ENCODE measurements around the gene DDX20.

The DDX20 gene

GRCh38 chr1:111734426-111734825 is 21.3 kb upstream of the DDX20 start:
- TF ChIP-seq SIN3A (IDR thresholded peaks at IDR 0.05; ENCODE audit: borderline replicate concordance, insufficient read depth, low read length) = no peak
- no peak for TF ChIP-seq FOXP2 (optimal IDR thresholded peaks at IDR 0.05; ENCODE audit: borderline replicate concordance, extremely low read depth, extremely low read length, insufficient read depth)
- TF ChIP-seq TAF1 (IDR thresholded peaks at IDR 0.05; ENCODE audit: borderline replicate concordance, insufficient read depth, low read length) = no peak
- no peak for TF ChIP-seq POLR2AphosphoS5 (IDR thresholded peaks at IDR 0.05; ENCODE audit: low read depth, low read length)
- no peak for TF ChIP-seq REST (IDR thresholded peaks at IDR 0.05; ENCODE audit: insufficient read depth in 1 of 2, low read depth in 2 of 2, low read length in 2 of 2)

GRCh38 chr1:111734856-111735255 is 20.8 kb upstream of the DDX20 start:
- TF ChIP-seq REST (IDR thresholded peaks at IDR 0.05; ENCODE audit: insufficient read depth in 1 of 2, low read depth in 2 of 2, low read length in 2 of 2) = no peak
- TF ChIP-seq FOXP2 (optimal IDR thresholded peaks at IDR 0.05; ENCODE audit: borderline replicate concordance, extremely low read depth, extremely low read length, insufficient read depth) = no peak
- TF ChIP-seq POLR2AphosphoS5 (IDR thresholded peaks at IDR 0.05; ENCODE audit: low read depth, low read length) = no peak
- no peak for TF ChIP-seq SIN3A (IDR thresholded peaks at IDR 0.05; ENCODE audit: borderline replicate concordance, insufficient read depth, low read length)
- TF ChIP-seq TAF1 (IDR thresholded peaks at IDR 0.05; ENCODE audit: borderline replicate concordance, insufficient read depth, low read length) = no peak

- TF ChIP-seq SIN3A (IDR thresholded peaks at IDR 0.05; ENCODE audit: borderline replicate concordance, insufficient read depth, low read length) (no peak), TAF1 (IDR thresholded peaks at IDR 0.05; ENCODE audit: borderline replicate concordance, insufficient read depth, low read length) (no peak), FOXP2 (optimal IDR thresholded peaks at IDR 0.05; ENCODE audit: borderline replicate concordance, extremely low read depth, extremely low read length, insufficient read depth) (no peak), POLR2AphosphoS5 (IDR thresholded peaks at IDR 0.05; ENCODE audit: low read depth, low read length) (no peak), REST (IDR thresholded peaks at IDR 0.05; ENCODE audit: insufficient read depth in 1 of 2, low read depth in 2 of 2, low read length in 2 of 2) (no peak)
These were observed 20.4 kb upstream of the DDX20 start for GRCh38 chr1:111735321-111735720.

- no peak for TF ChIP-seq REST (IDR thresholded peaks at IDR 0.05; ENCODE audit: insufficient read depth in 1 of 2, low read depth in 2 of 2, low read length in 2 of 2)
- TF ChIP-seq TAF1 (IDR thresholded peaks at IDR 0.05; ENCODE audit: borderline replicate concordance, insufficient read depth, low read length) = no peak
- TF ChIP-seq SIN3A (IDR thresholded peaks at IDR 0.05; ENCODE audit: borderline replicate concordance, insufficient read depth, low read length) = no peak
- TF ChIP-seq FOXP2 (optimal IDR thresholded peaks at IDR 0.05; ENCODE audit: borderline replicate concordance, extremely low read depth, extremely low read length, insufficient read depth) = no peak
These were observed 19.7 kb upstream of the DDX20 start for GRCh38 chr1:111735858-111736544.
